Activated CD4-positive, alpha-beta T cell treated with anti-CD3 and anti-CD28 coated beads for 36 hours (primary cell): ENCODE results near the gene FREM2. TPM values are rescaled to one million over a fixed set of nuclear protein-coding genes. Genes with fewer than 3 reads are reported as not detected.

Source experiments
- ATAC-seq: fragments of 200-7000 bp; cut with Tn5 transposase; one replicate; pipeline ENCODE4 v1.10.0; 2021; ENCODE audit warnings: mild to moderate bottlenecking, moderate library complexity
- CTCF ChIA-PET: fragments of 350-600 bp; sonication (Branson Sonifier 250); formaldehyde crosslinking; loops from one replicate; lab custom pipeline; 2021; ENCODE audit warnings: antibody characterized with exemption; lab: Charles Lee
- POLR2A ChIA-PET: fragments of 350-600 bp; sonication (Branson Sonifier 250); formaldehyde crosslinking; loops from one replicate; lab custom pipeline; 2021; ENCODE audit warnings: antibody characterized with exemption, inconsistent platforms; lab: Charles Lee
- DNase-seq: peaks from one replicate; pipeline ENCODE4 v3.0.0-alpha.2; 2020
- H3K27ac Mint-ChIP-seq: one replicate; pipeline ENCODE4 v1.8.0; 2021; ENCODE audit warnings: mixed read lengths
- H3K27me3 Mint-ChIP-seq: one replicate; pipeline ENCODE4 v1.8.0; 2021; ENCODE audit warnings: mixed read lengths
- H3K36me3 Mint-ChIP-seq: one replicate; pipeline ENCODE4 v1.8.0; 2021; ENCODE audit warnings: low read depth, mixed read lengths
- H3K4me1 Mint-ChIP-seq: one replicate; pipeline ENCODE4 v1.8.0; 2021; ENCODE audit warnings: mixed read lengths
- H3K4me3 Mint-ChIP-seq: one replicate; pipeline ENCODE4 v1.8.0; 2021; ENCODE audit warnings: mild to moderate bottlenecking, moderate library complexity, mixed read lengths
- H3K9me3 Mint-ChIP-seq: one replicate; pipeline ENCODE4 v1.8.0; 2021; ENCODE audit warnings: low read depth, mixed read lengths
- intact Hi-C, 2 experiments: fragments of 100-400 bp; cut with DNase I in 1 of 2; cut with micrococcal nuclease in 1 of 2; formaldehyde crosslinking; loops; one replicate each; pipeline versions ENCODE4 v1.14.2 to v1.15.1; 2022 to 2024; cut with DNase I, micrococcal nuclease
- total RNA-seq, 2 experiments: library from RNA; stranded (reverse); gene quantifications; one replicate each; pipeline ENCODE4 v1.2.3, GENCODE V29; 2021

The FREM2 gene
- total RNA-seq, 2 experiments from 2014 or later = not detected

GRCh38 chr13:38905081-38905480 lies 218.2 kb downstream of the FREM2 start:
- no peak overlapping the region for H3K4me3 Mint-ChIP-seq
- peaks cover 10% of the 10 kb centered on the region for H3K27me3 Mint-ChIP-seq
- no peaks in the 10 kb centered on the region for H3K4me1 Mint-ChIP-seq
- ATAC-seq (no peak), DNase-seq (no peak)
- CTCF ChIA-PET = interaction anchor here (1.5 kb wide), 1 partner anchor 10 kb away, joined by 6 read pairs; no protein-coding TSS in a partner anchor
- H3K27ac Mint-ChIP-seq = no peak overlapping the region
- H3K9me3 Mint-ChIP-seq = no peaks in the 10 kb centered on the region
- no peaks in the 10 kb centered on the region for H3K36me3 Mint-ChIP-seq
- POLR2A ChIA-PET = no interaction called here
- intact Hi-C loops = no loop called here

GRCh38 chr13:38905861-38906260 lies 219.0 kb downstream of the FREM2 start:
- Mint-ChIP-seq H3K4me3 (no peak overlapping the region), H3K36me3 (no peaks in the 10 kb centered on the region), H3K4me1 (no peaks in the 10 kb centered on the region), H3K9me3 (no peaks in the 10 kb centered on the region), H3K27me3 (peaks cover 10% of the 10 kb centered on the region), H3K27ac (no peak overlapping the region)
- ATAC-seq (no peak), DNase-seq (no peak)
- POLR2A ChIA-PET = no interaction called here
- CTCF ChIA-PET = interaction anchor here (0.9 to 1.6 kb wide), 3 partner anchors 9 to 39 kb away, joined by 3 to 7 read pairs (median 3); no protein-coding TSS in a partner anchor
- intact Hi-C loops = no loop called here

- no peak for ATAC-seq
- intact Hi-C loops = no loop called here
- ChIA-PET POLR2A (no interaction called here), CTCF (interaction anchor here (0.6 kb wide), 1 partner anchor 20 kb away, joined by 3 read pairs; no protein-coding TSS in a partner anchor)
- no peaks in the 10 kb centered on the region for H3K36me3 Mint-ChIP-seq
- DNase-seq = no peak
- no peaks in the 10 kb centered on the region for H3K4me1 Mint-ChIP-seq
- H3K27ac Mint-ChIP-seq = no peak overlapping the region
- H3K27me3 Mint-ChIP-seq = peaks cover 10% of the 10 kb centered on the region
- H3K4me3 Mint-ChIP-seq = no peak overlapping the region
- no peaks in the 10 kb centered on the region for H3K9me3 Mint-ChIP-seq
These were observed 221.7 kb downstream of the FREM2 start for GRCh38 chr13:38908574-38908973.

DNA sequence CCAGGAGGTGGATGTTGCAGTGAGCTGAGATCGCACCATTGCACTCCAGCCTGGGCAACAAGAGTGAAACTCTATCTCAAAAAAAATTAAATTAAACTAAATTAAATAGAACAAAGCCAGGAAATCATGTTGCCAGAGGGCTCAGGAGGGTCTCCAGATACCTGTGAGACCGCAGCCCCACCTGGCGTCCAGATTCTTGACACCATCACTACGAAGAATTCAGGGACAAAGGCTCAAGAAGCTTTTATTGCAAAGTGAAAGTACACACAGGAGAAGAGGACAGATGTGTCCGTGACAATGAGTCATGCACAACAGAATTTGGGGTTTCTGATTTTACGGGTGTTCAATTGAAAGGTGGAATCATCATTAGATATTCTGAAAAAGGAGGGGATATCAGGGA lies 227.2 kb downstream of the FREM2 start:
- peaks cover 13% of the 10 kb centered on the region for H3K27me3 Mint-ChIP-seq
- H3K4me3 Mint-ChIP-seq = no peak overlapping the region
- intact Hi-C loops = no loop called here
- no peaks in the 10 kb centered on the region for H3K9me3 Mint-ChIP-seq
- CTCF ChIA-PET = interaction anchor here (0.8 to 1.7 kb wide), 3 partner anchors 8 to 134 kb away, joined by 4 to 7 read pairs (median 6); no protein-coding TSS in a partner anchor
- no peak for ATAC-seq
- no peak overlapping the region for H3K27ac Mint-ChIP-seq
- no peaks in the 10 kb centered on the region for H3K36me3 Mint-ChIP-seq
- no peaks in the 10 kb centered on the region for H3K4me1 Mint-ChIP-seq
- no peak for DNase-seq
- POLR2A ChIA-PET = no interaction called here

DNA sequence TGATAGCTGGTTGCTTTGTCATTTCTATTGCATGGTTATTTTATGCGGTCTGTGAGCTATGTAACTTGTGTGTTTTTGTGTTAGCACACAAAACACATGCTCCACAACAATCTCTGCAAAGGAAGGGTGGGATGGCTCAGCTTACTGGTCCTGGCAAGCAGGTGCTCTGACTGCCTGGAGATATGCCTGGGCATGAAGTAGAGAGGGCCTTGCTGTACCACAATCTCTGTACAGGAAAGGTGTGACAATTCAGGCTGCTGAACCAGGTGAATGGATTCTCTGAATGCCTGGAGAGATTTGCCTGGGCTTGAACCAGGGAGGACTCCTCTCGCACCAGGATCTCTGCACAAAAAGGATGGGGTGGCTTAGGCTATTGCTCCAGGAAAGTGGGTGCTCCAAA lies 234.2 kb downstream of the FREM2 start:
- Mint-ChIP-seq H3K9me3 (no peaks in the 10 kb centered on the region), H3K27me3 (peaks cover 30% of the 10 kb centered on the region), H3K4me3 (no peak overlapping the region), H3K4me1 (no peaks in the 10 kb centered on the region), H3K27ac (no peak overlapping the region), H3K36me3 (no peaks in the 10 kb centered on the region)
- ATAC-seq (no peak), DNase-seq (no peak)
- ChIA-PET CTCF (no interaction called here), POLR2A (no interaction called here)
- intact Hi-C loops = no loop called here

DNA sequence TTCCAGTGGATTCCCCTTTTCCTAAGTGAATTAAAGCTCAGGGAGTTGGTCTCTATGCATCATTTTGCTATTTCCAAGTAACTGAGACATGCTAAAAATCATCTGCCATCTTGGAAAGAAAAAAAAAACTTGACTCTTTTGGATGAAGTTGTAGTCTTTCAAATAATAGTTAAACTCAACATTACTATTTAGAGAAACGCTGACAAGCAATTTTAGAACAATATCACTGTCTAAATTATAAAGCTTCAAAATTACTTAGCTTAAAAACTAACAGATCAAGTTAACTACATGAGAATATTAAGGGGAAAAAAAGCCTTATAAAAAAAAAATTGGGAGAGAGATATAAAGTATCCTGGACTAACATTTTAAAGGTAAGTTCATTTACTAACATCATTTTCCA lies 235.3 kb downstream of the FREM2 start:
- Mint-ChIP-seq H3K27ac (no peak overlapping the region), H3K27me3 (peaks cover 30% of the 10 kb centered on the region), H3K4me3 (no peak overlapping the region), H3K36me3 (no peaks in the 10 kb centered on the region), H3K9me3 (no peaks in the 10 kb centered on the region), H3K4me1 (no peaks in the 10 kb centered on the region)
- DNase-seq (no peak), ATAC-seq (no peak)
- intact Hi-C loops = no loop called here
- ChIA-PET POLR2A (interaction anchor here (0.6 kb wide), 1 partner anchor 752 kb away, joined by 8 read pairs; no protein-coding TSS in a partner anchor), CTCF (interaction anchor here (0.6 to 1.0 kb wide), 3 partner anchors 48 to 927 kb away, joined by 3 to 5 read pairs (median 3); no protein-coding TSS in a partner anchor)

DNA sequence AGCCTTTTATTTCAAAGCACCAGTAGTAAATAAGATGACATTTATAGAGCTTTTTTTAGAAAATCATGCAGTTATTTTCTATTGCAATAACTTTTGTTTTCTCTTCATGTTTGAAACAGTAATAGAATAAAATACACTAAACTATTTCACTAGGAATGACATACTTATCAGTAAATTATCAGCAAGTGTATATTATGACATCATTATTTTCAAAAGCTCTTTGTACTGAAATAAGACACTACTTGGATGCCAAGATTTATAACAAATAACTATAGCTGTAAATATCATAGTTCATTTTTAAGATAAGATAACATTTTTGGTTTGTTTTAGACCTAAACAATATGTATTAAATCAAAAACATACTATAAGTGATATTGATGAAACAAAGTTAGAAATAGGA lies 246.9 kb downstream of the FREM2 start:
- Mint-ChIP-seq H3K36me3 (no peaks in the 10 kb centered on the region), H3K27ac (no peak overlapping the region), H3K9me3 (no peaks in the 10 kb centered on the region), H3K4me1 (no peaks in the 10 kb centered on the region), H3K4me3 (no peak overlapping the region), H3K27me3 (peaks cover 13% of the 10 kb centered on the region)
- ATAC-seq (no peak), DNase-seq (no peak)
- CTCF ChIA-PET = interaction anchor here (0.6 kb wide), 1 partner anchor 714 kb away, joined by 3 read pairs; no protein-coding TSS in a partner anchor
- intact Hi-C loops = no loop called here
- POLR2A ChIA-PET = no interaction called here
